ENCODE measurements around the gene MYRF. TPM values are rescaled to one million over a fixed set of nuclear protein-coding genes. Genes with fewer than 3 reads are reported as not detected.

The MYRF gene
- total and polyA plus RNA-seq, 2 of the 4 experiments (the other 2 are of a cell fraction): 1.6 to 10.7 TPM

DNA sequence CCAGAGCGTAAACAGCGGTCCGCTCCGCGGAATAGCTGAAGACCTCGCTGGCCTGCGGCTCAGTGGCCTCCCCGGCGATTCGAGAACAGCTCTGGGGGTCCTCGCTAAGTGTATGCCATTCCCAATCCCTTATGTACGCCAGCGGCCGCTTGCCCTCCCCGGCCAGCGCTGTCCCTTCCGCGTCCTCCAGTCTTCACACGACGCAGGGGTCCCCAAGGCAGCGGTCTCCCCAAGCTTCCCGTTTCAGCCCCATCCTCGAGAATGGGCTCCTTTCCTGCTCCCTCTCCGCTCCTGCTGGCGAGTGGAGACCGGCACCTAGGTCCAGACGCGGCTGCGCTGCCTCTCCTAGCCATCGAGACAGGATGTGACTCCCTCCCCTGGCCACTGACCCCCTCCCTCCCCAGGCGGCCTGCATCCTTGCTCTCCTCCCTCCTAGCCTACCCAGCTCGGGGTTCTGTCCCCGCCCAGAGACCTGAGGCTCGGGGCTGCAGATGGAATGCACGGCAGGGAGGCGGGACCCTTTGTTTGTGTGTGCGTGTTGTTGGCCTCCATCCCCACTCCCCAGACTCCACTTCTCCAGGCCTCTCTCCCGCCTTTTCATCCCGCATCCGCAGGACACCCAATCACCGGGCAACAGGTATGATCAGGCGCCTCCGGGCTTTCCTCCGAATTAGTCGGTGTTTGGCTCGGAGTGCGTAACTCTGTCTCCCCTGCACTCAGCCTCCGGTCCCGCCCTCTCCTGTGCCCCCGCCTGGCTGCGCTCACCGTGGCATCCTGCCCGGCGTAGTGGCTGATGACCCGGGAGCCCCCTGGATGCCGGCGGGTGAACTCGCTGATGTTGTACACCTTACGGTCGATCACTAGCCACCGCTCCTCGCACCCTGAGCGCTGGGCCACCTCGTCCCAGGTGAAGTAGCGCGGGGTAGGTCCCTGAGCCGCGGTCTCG lies 63.6 kb downstream of the MYRF start:
- peak; percentile 21 for ATAC-seq (ENCODE audit: low read depth)
- peak overlapping the region; percentile 56 for H2BK120ac ChIP-seq (ENCODE audit: low read depth, low read length)
- H2AK5ac ChIP-seq (ENCODE audit: low read depth, low read length): peak overlapping the region; percentile 94
- H3K27ac ChIP-seq (ENCODE audit: insufficient read depth, low read length): peak overlapping the region; percentile 92
- H4K5ac ChIP-seq (ENCODE audit: low read depth, low read length): peak overlapping the region; percentile 71
- peak overlapping the region; percentile 32 for H3K23ac ChIP-seq (ENCODE audit: low read depth, low read length)
- H3K4me1 ChIP-seq (ENCODE audit: control insufficient read depth, insufficient read depth, low read length): peaks cover 5% of the 10 kb centered on the region; the same call in 1 of the 2 replicates
- intact Hi-C loops (cut with micrococcal nuclease): no loop called here
- H4K20me1 ChIP-seq (ENCODE audit: insufficient read depth, low read length): no peaks in the 10 kb centered on the region; the same call in 1 of the 2 replicates
- H3K56ac ChIP-seq (ENCODE audit: extremely low read depth, insufficient read depth, low read length): peak overlapping the region; percentile 55
- WGBS, 2 experiments (ENCODE audit: extremely low coverage in 2 of 2, insufficient read length in 1 of 2): 0% methylated on average over 35 of the region's 69 CpGs; no CpG with 5 or more reads in 1 of the 2 experiments
- H3K36me3 ChIP-seq (ENCODE audit: control insufficient read depth, insufficient read depth, low read length): peaks cover 16% of the 10 kb centered on the region
- H4K91ac ChIP-seq (ENCODE audit: insufficient read depth, low read depth, low read length): peak overlapping the region; percentile 86
- TF ChIP-seq BHLHE40 (IDR thresholded peaks at IDR 0.05; ENCODE audit: low read depth, low read length): no peak
- TF ChIP-seq RFX5 (IDR thresholded peaks at IDR 0.05; ENCODE audit: low read depth, low read length): no peak
- TF ChIP-seq, protein P1, sequence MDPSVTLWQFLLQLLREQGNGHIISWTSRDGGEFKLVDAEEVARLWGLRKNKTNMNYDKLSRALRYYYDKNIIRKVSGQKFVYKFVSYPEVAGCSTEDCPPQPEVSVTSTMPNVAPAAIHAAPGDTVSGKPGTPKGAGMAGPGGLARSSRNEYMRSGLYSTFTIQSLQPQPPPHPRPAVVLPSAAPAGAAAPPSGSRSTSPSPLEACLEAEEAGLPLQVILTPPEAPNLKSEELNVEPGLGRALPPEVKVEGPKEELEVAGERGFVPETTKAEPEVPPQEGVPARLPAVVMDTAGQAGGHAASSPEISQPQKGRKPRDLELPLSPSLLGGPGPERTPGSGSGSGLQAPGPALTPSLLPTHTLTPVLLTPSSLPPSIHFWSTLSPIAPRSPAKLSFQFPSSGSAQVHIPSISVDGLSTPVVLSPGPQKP (IDR thresholded peaks at IDR 0.05; ENCODE audit: borderline replicate concordance, low read depth, low read length): no peak
- TF ChIP-seq, protein P2, sequence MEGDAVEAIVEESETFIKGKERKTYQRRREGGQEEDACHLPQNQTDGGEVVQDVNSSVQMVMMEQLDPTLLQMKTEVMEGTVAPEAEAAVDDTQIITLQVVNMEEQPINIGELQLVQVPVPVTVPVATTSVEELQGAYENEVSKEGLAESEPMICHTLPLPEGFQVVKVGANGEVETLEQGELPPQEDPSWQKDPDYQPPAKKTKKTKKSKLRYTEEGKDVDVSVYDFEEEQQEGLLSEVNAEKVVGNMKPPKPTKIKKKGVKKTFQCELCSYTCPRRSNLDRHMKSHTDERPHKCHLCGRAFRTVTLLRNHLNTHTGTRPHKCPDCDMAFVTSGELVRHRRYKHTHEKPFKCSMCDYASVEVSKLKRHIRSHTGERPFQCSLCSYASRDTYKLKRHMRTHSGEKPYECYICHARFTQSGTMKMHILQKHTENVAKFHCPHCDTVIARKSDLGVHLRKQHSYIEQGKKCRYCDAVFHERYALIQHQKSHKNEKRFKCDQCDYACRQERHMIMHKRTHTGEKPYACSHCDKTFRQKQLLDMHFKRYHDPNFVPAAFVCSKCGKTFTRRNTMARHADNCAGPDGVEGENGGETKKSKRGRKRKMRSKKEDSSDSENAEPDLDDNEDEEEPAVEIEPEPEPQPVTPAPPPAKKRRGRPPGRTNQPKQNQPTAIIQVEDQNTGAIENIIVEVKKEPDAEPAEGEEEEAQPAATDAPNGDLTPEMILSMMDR (conservative IDR thresholded peaks at IDR 0.05; ENCODE audit: low read depth, low read length): no peak
- TF ChIP-seq SMC3 (IDR thresholded peaks at IDR 0.05; ENCODE audit: low read depth, low read length): no peak
- no peak for TF ChIP-seq CEBPB (IDR thresholded peaks at IDR 0.05; ENCODE audit: low read depth, low read length)
- TF ChIP-seq FOS (IDR thresholded peaks at IDR 0.05; ENCODE audit: low read depth, low read length): no peak
- no peak for TF ChIP-seq CHD1 (IDR thresholded peaks at IDR 0.05; ENCODE audit: low read depth, low read length)
- TF ChIP-seq POLR2A (IDR thresholded peaks at IDR 0.05; ENCODE audit: low read depth, low read length): peak; percentile 63
- peak; percentile 55; the same call in 1 of the 2 replicates for TF ChIP-seq MAZ (IDR thresholded peaks at IDR 0.05; ENCODE audit: borderline replicate concordance, low read depth, low read length)
- no peak for TF ChIP-seq MAFK (IDR thresholded peaks at IDR 0.05; ENCODE audit: low read depth, low read length)
- TF ChIP-seq RAD21 (IDR thresholded peaks at IDR 0.05; ENCODE audit: low read length): no peak
- no peak for TF ChIP-seq NFE2L2 (IDR thresholded peaks at IDR 0.05; ENCODE audit: low read depth, low read length)
- peak; percentile 5 for TF ChIP-seq RCOR1 (IDR thresholded peaks at IDR 0.05; ENCODE audit: insufficient replicate concordance, low read length)
- H2AK9ac ChIP-seq (replicated peaks; ENCODE audit: low read depth, low read length, poor library complexity): peak overlapping the region; percentile 96
- ChIA-PET POLR2A (ENCODE audit: unreplicated experiment) (interaction anchor here (1.1 to 1.5 kb wide), 2 partner anchors 10 to 18 kb away, joined by 4 to 6 read pairs; no protein-coding TSS in a partner anchor), CTCF (interaction anchor here (0.6 to 1.5 kb wide), 6 partner anchors 11 to 1969 kb away, joined by 3 to 6 read pairs (median 3); partner anchors contain the start of gene FADS2)
- H2AFZ ChIP-seq (replicated peaks; ENCODE audit: low read length, poor library complexity): peak overlapping the region; percentile 95
- peak overlapping the region; percentile 19; the same call in 1 of the 3 replicates for H2BK15ac ChIP-seq (ENCODE audit: low read depth, low read length)
- dilution Hi-C loops (cut with HindIII; ENCODE audit: low sequenced_read_pairs, unreplicated experiment): no loop called here
- BruUV-seq (replicated peaks): no TSS peak
- peak overlapping the region; percentile 49 for H3K18ac ChIP-seq (ENCODE audit: low read depth, low read length)
- H3K9me3 ChIP-seq (ENCODE audit: control insufficient read depth, insufficient read depth, low read length): no peaks in the 10 kb centered on the region
- H2BK20ac ChIP-seq (ENCODE audit: low read depth, low read length): no peak overlapping the region
- peaks cover 7 to 39% of the 10 kb centered on the region in 2 experiments; a peak in 3 of 4 replicates for H3K79me1 ChIP-seq (ENCODE audit: low read depth in 1 of 2, low read length in 2 of 2)
- peak overlapping the region; percentile 82 for H2BK5ac ChIP-seq (ENCODE audit: low read depth, low read length, poor library complexity, severe bottlenecking)
- H3K9me1 ChIP-seq (ENCODE audit: insufficient read depth, low read length): peaks cover 14% of the 10 kb centered on the region
- H3K4ac ChIP-seq (ENCODE audit: low read depth, low read length): peak overlapping the region; percentile 66
- H3K4me3 ChIP-seq (ENCODE audit: insufficient read depth, low read depth, low read length): peak overlapping the region; percentile 86
- peak; percentile 60 for DNase-seq
- in situ Hi-C loops (cut with MboI; ENCODE audit: low sequenced_read_pairs): no loop called here
- peak overlapping the region; percentile 84 for H3K9ac ChIP-seq (ENCODE audit: low read depth, low read length)
- peak overlapping the region; percentile 67 for H3K14ac ChIP-seq (replicated peaks; ENCODE audit: low read depth, low read length)
- H4K8ac ChIP-seq (ENCODE audit: low read depth in 2 of 2, low read length in 2 of 2): peak overlapping the region; percentile 72 to 95; a peak in 3 of 4 replicates
- H3K4me2 ChIP-seq (ENCODE audit: low read depth, low read length): peak overlapping the region; percentile 98
- no peaks in the 10 kb centered on the region for H3K27me3 ChIP-seq (ENCODE audit: control insufficient read depth, insufficient read depth, low read length)
